OCI-LY3 (cell line): ENCODE data around the gene R3HCC1L.
A peak's percentile ranks its signal among the peaks of the same experiment; 100 is the strongest.

Source experiments
- H2AFZ ChIP-seq: fragments of 200-600, 300-600 bp; shearing (Covaris generic); 2 replicates; pipeline ENCODE4 v1.6.0; 2014; ENCODE audit warnings: antibody characterized with exemption, low read depth, low read length
- H3K27ac ChIP-seq: fragments of 200-600, 300-600 bp; sonication (generic); 2 replicates; pipeline ENCODE4 v1.5.1; 2014; ENCODE audit warnings: mild to moderate bottlenecking, low read length, moderate library complexity, mixed read lengths
- H3K27me3 ChIP-seq: fragments of 200-600, 300-600 bp; sonication (generic); 2 replicates; pipeline ENCODE4 v1.6.1; 2014; ENCODE audit warnings: low read depth, low read length, mixed read lengths
- H3K36me3 ChIP-seq: fragments of 200-600, 300-600 bp; sonication (generic); replicated peaks from 2 replicates; pipeline ENCODE3; 2014; ENCODE audit warnings: low read depth, low read length, mixed read lengths
- H3K4me1 ChIP-seq: fragments of 300-600, 200-600 bp; sonication (generic); 2 replicates; pipeline ENCODE4 v1.6.1; 2014; ENCODE audit warnings: low read length, mixed read lengths
- H3K4me2 ChIP-seq: fragments of 200-600, 300-600 bp; sonication (generic); 2 replicates; pipeline ENCODE4 v1.6.1; 2014; ENCODE audit warnings: low read length, mixed read lengths
- H3K4me3 ChIP-seq: fragments of 300-600, 200-600 bp; sonication (generic); 2 replicates; pipeline ENCODE4 v1.5.1; 2014; ENCODE audit warnings: antibody characterized with exemption, mild to moderate bottlenecking, low read length, moderate library complexity
- H3K79me2 ChIP-seq: fragments of 300-600, 200-600 bp; shearing (Covaris generic); 2 replicates; pipeline ENCODE4 v1.6.1; 2014; ENCODE audit warnings: mild to moderate bottlenecking, low read length, mixed read lengths
- H3K9ac ChIP-seq: fragments of 300-600, 200-600 bp; shearing (Covaris generic); 2 replicates; pipeline ENCODE4 v1.6.0; 2014; ENCODE audit warnings: mild to moderate bottlenecking, low read length, moderate library complexity
- H3K9me3 ChIP-seq: fragments of 200-600, 300-600 bp; shearing (Covaris generic); 2 replicates; pipeline ENCODE4 v1.6.1; 2014; ENCODE audit warnings: low read length, mixed read lengths; ENCODE audit not compliant: insufficient read depth
- H4K20me1 ChIP-seq: fragments of 200-600, 300-600 bp; sonication (generic); 2 replicates; pipeline ENCODE4 v1.6.1; 2016; ENCODE audit warnings: low read length, mixed read lengths; ENCODE audit not compliant: insufficient read depth
- CTCF ChIP-seq: fragments of 200-600, 300-600 bp; sonication (generic); IDR thresholded peaks from 2 replicates; pipeline ENCODE4 v1.5.1; 2014; ENCODE audit warnings: antibody characterized with exemption, low read length, low read depth
- EZH2phosphoT487 ChIP-seq: fragments of 200-600 bp; shearing (Covaris generic); IDR thresholded peaks from 2 replicates; pipeline ENCODE4 v1.6.1; 2018; ENCODE audit warnings: antibody characterized with exemption, mixed run types, low read depth

Gene R3HCC1L

GRCh38 chr10:98236862-98237261, 102.4 kb downstream of the R3HCC1L start:
- Histone ChIP-seq H3K79me2 (no peaks in the 10 kb centered on the region), H3K9me3 (no peaks in the 10 kb centered on the region), H3K27ac (no peak overlapping the region), H2AFZ (no peak overlapping the region), H3K27me3 (no peaks in the 10 kb centered on the region), H3K36me3 (peaks cover 7% of the 10 kb centered on the region), H3K4me3 (no peak overlapping the region), H3K4me1 (no peaks in the 10 kb centered on the region), H3K4me2 (no peak overlapping the region), H3K9ac (no peak overlapping the region), H4K20me1 (no peaks in the 10 kb centered on the region)
- no peak for TF ChIP-seq CTCF
- no peak for TF ChIP-seq EZH2phosphoT487

GRCh38 chr10:98238391-98238790, 103.9 kb downstream of the R3HCC1L start:
- no peaks in the 10 kb centered on the region for H3K27me3 ChIP-seq
- no peaks in the 10 kb centered on the region for H4K20me1 ChIP-seq
- no peaks in the 10 kb centered on the region for H3K4me1 ChIP-seq
- no peak overlapping the region for H3K9ac ChIP-seq
- H3K36me3 ChIP-seq, result peaks cover 7% of the 10 kb centered on the region
- no peak overlapping the region for H3K4me3 ChIP-seq
- no peak overlapping the region for H3K27ac ChIP-seq
- H2AFZ ChIP-seq, result no peak overlapping the region
- H3K4me2 ChIP-seq, result no peak overlapping the region
- H3K79me2 ChIP-seq, result no peaks in the 10 kb centered on the region
- TF ChIP-seq CTCF, result no peak
- H3K9me3 ChIP-seq, result no peaks in the 10 kb centered on the region

GRCh38 chr10:98240524-98240923, 106.1 kb downstream of the R3HCC1L start:
- Histone ChIP-seq H3K9me3 (no peaks in the 10 kb centered on the region), H3K4me1 (no peaks in the 10 kb centered on the region), H3K36me3 (peaks cover 15% of the 10 kb centered on the region), H3K4me2 (no peak overlapping the region), H3K27ac (no peak overlapping the region), H3K79me2 (no peaks in the 10 kb centered on the region), H3K27me3 (no peaks in the 10 kb centered on the region), H2AFZ (no peak overlapping the region), H3K9ac (no peak overlapping the region), H4K20me1 (no peaks in the 10 kb centered on the region), H3K4me3 (no peak overlapping the region)
- no peak for TF ChIP-seq CTCF
- no peak for TF ChIP-seq EZH2phosphoT487

- Histone ChIP-seq H3K4me1 (no peaks in the 10 kb centered on the region), H3K27ac (no peak overlapping the region), H3K79me2 (no peaks in the 10 kb centered on the region), H3K9me3 (no peaks in the 10 kb centered on the region), H3K27me3 (no peaks in the 10 kb centered on the region), H3K36me3 (peaks cover 17% of the 10 kb centered on the region), H3K9ac (no peak overlapping the region), H4K20me1 (no peaks in the 10 kb centered on the region), H2AFZ (no peak overlapping the region), H3K4me3 (no peak overlapping the region), H3K4me2 (no peak overlapping the region)
- peak; percentile 29; the same call in 1 of the 2 replicates for TF ChIP-seq CTCF
- TF ChIP-seq EZH2phosphoT487, result no peak
Measured at GRCh38 chr10:98242823-98243222, 108.4 kb downstream of the R3HCC1L start.
